A673 (cell line): Measurements from ENCODE around the gene STPG2. TPM values are rescaled to one million over a fixed set of nuclear protein-coding genes. Genes with fewer than 3 reads are reported as not detected.

Experiments used
- BruUV-seq: library from RNA; stranded (reverse); fragments of 400-500 nt; replicated peaks from 2 replicates; lab custom pipeline; 2021; lab: Mats Ljungman, UMichigan
- CTCF ChIA-PET: fragments of 300-600 bp; sonication (Branson Sonifier 250); formaldehyde crosslinking; loops from one replicate; lab custom pipeline; 2022; ENCODE audit warnings: antibody characterized with exemption; lab: Charles Lee
- POLR2A ChIA-PET: fragments of 300-600 bp; sonication (Branson Sonifier 250); formaldehyde crosslinking; loops from one replicate; lab custom pipeline; 2022; ENCODE audit warnings: antibody characterized with exemption; ENCODE audit not compliant: low non-redundant PET; lab: Charles Lee
- DNase-seq: peaks from one replicate; pipeline ENCODE4 v3.0.0-alpha.2; 2015; ENCODE audit warnings: low spot score
- H3K27ac ChIP-seq: fragments of 200-600 bp; sonication (generic); 2 replicates; pipeline ENCODE4 v1.5.1; 2016; ENCODE audit warnings: mixed run types, low read depth, mild to moderate bottlenecking, mixed read lengths, antibody characterized with exemption, low read length; ENCODE audit not compliant: poor library complexity, severe bottlenecking
- H3K27me3 ChIP-seq: fragments of 200-600 bp; sonication (generic); replicated peaks from 2 replicates; pipeline ENCODE4 v1.6.1; 2017; ENCODE audit warnings: mixed run types, low read depth, mild to moderate bottlenecking, mixed read lengths, antibody characterized with exemption, low read length; ENCODE audit not compliant: insufficient read depth, poor library complexity
- H3K36me3 ChIP-seq: fragments of 200-600 bp; sonication (generic); 2 replicates; pipeline ENCODE4 v1.6.1; 2016; ENCODE audit warnings: mixed run types, mild to moderate bottlenecking, mixed read lengths, antibody characterized with exemption, low read length; ENCODE audit not compliant: insufficient read depth, poor library complexity, severe bottlenecking
- H3K4me1 ChIP-seq: fragments of 200-600 bp; sonication (generic); 2 replicates; pipeline ENCODE4 v1.6.1; 2017; ENCODE audit warnings: mixed run types, mild to moderate bottlenecking, mixed read lengths, antibody characterized with exemption, low read length; ENCODE audit not compliant: insufficient read depth, poor library complexity, severe bottlenecking
- H3K4me3 ChIP-seq: fragments of 200-600 bp; sonication (generic); 2 replicates; pipeline ENCODE4 v1.5.1; 2016; ENCODE audit warnings: low read depth, mixed run types, mild to moderate bottlenecking, mixed read lengths, low read length; ENCODE audit not compliant: poor library complexity, severe bottlenecking
- H3K9me3 ChIP-seq: fragments of 200-600 bp; sonication (generic); 2 replicates; pipeline ENCODE4 v1.6.1; 2016; ENCODE audit warnings: mixed run types, low read depth, mild to moderate bottlenecking, mixed read lengths, antibody characterized with exemption, low read length; ENCODE audit not compliant: poor library complexity, severe bottlenecking
- EZH2 ChIP-seq: fragments of 200-600 bp; sonication (generic); IDR thresholded peaks from 2 replicates; pipeline ENCODE4 v1.6.1; 2017; ENCODE audit warnings: borderline replicate concordance, low read depth, mild to moderate bottlenecking, mixed read lengths, antibody characterized with exemption, low read length; ENCODE audit not compliant: poor library complexity, severe bottlenecking
- intact Hi-C: fragments of 100-400 bp; cut with micrococcal nuclease; formaldehyde crosslinking; loops from one replicate; pipeline ENCODE4 v1.10.0; 2022; ENCODE audit not compliant: unreplicated experiment
- total RNA-seq: library from RNA; stranded (reverse); gene quantifications from 2 replicates; pipeline ENCODE4 v1.2.3, GENCODE V29; 2021
- TF ChIP-seq, protein P1 (sequence below): fragments of 300-800, 200-600 bp; sonication (generic); conservative IDR thresholded peaks from 2 replicates; pipeline ENCODE4 v1.5.1; 2017; ENCODE audit warnings: low read depth, mild to moderate bottlenecking, antibody characterized with exemption, low read length, moderate library complexity, mixed read lengths

STPG2 gene
- total RNA-seq, 1 experiment from 2014 or later: not detected

DNA sequence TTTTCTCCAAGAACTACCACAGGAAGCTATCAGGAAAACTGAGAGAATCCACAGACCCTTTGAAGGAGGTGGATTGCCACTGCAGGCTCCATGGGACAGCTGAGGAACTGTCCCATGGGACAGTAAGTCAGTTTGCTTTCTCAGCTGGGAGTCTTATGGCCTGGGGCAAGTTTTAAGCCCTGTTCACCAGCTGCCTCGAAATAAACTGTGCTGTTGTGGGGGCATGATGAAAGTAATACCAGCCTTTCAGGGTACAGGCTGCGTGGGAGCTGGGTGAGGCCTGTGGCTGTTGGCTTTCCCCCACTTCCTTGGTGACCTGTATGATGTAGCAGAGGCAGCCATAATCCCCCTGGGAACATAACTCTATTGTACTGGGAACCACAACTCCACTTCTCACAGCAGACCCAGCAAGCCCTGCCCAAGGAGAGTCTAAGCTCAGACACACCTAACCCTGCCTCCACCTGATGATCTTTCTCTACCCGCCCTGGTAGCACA is 452.1 kb downstream of the STPG2 start:
- Histone ChIP-seq H3K36me3 (no peaks in the 10 kb centered on the region), H3K4me3 (no peak overlapping the region), H3K27ac (no peak overlapping the region), H3K9me3 (peaks cover 6% of the 10 kb centered on the region), H3K27me3 (no peaks in the 10 kb centered on the region), H3K4me1 (no peaks in the 10 kb centered on the region)
- no peak for DNase-seq
- ChIA-PET POLR2A (no interaction called here), CTCF (no interaction called here)
- intact Hi-C loops: no loop called here
- no TSS peak for BruUV-seq
- TF ChIP-seq EZH2: no peak
- TF ChIP-seq, protein P1, sequence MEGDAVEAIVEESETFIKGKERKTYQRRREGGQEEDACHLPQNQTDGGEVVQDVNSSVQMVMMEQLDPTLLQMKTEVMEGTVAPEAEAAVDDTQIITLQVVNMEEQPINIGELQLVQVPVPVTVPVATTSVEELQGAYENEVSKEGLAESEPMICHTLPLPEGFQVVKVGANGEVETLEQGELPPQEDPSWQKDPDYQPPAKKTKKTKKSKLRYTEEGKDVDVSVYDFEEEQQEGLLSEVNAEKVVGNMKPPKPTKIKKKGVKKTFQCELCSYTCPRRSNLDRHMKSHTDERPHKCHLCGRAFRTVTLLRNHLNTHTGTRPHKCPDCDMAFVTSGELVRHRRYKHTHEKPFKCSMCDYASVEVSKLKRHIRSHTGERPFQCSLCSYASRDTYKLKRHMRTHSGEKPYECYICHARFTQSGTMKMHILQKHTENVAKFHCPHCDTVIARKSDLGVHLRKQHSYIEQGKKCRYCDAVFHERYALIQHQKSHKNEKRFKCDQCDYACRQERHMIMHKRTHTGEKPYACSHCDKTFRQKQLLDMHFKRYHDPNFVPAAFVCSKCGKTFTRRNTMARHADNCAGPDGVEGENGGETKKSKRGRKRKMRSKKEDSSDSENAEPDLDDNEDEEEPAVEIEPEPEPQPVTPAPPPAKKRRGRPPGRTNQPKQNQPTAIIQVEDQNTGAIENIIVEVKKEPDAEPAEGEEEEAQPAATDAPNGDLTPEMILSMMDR: no peak

- Histone ChIP-seq H3K27ac (no peak overlapping the region), H3K36me3 (no peaks in the 10 kb centered on the region), H3K4me3 (no peak overlapping the region), H3K4me1 (no peaks in the 10 kb centered on the region), H3K27me3 (no peaks in the 10 kb centered on the region), H3K9me3 (no peaks in the 10 kb centered on the region)
- ChIA-PET CTCF (no interaction called here), POLR2A (no interaction called here)
- DNase-seq: no peak
- BruUV-seq: no TSS peak
- intact Hi-C loops: no loop called here
- TF ChIP-seq, protein P1: no peak
- TF ChIP-seq EZH2: no peak
These were observed 472.5 kb downstream of the STPG2 start for GRCh38 chr4:97670703-97671269.

- no peaks in the 10 kb centered on the region for H3K4me1 ChIP-seq
- POLR2A ChIA-PET: no interaction called here
- BruUV-seq: no TSS peak
- TF ChIP-seq EZH2: no peak
- TF ChIP-seq, protein P1: no peak
- intact Hi-C loops: no loop called here
- no peak for DNase-seq
- no peaks in the 10 kb centered on the region for H3K27me3 ChIP-seq
- no peak overlapping the region for H3K4me3 ChIP-seq
- CTCF ChIA-PET: no interaction called here
- H3K9me3 ChIP-seq: no peaks in the 10 kb centered on the region
- no peak overlapping the region for H3K27ac ChIP-seq
- no peaks in the 10 kb centered on the region for H3K36me3 ChIP-seq
These were observed 477.7 kb downstream of the STPG2 start for GRCh38 chr4:97665553-97665952.
